Keratinocyte (primary cell): ENCODE data around the gene ACACA. TPM values are rescaled to one million over a fixed set of nuclear protein-coding genes. Genes with fewer than 3 reads are reported as not detected.

ENCODE experiments used
- DNase-seq: peaks from one replicate; pipeline ENCODE4 v3.0.0-alpha.2; 2011; ENCODE audit warnings: low read depth, missing footprints, low spot score
- FAIRE-seq: peaks from 2 replicates; lab custom pipeline; 2011; peaks lifted over from hg19 to GRCh38; lab: Jason Lieb, UNC
- H2AFZ ChIP-seq: 2 replicates; pipeline ENCODE4 v1.6.0; 2012; ENCODE audit warnings: low read length, control low read depth, inconsistent platforms; ENCODE audit not compliant: control insufficient read depth
- H3K27ac ChIP-seq: 2 replicates; pipeline ENCODE4 v1.5.1; 2011; ENCODE audit warnings: low read length; ENCODE audit not compliant: control insufficient read depth, insufficient read depth
- H3K27me3 ChIP-seq: 3 replicates; pipeline ENCODE4 v1.6.0; 2011; ENCODE audit warnings: low read length; ENCODE audit not compliant: control insufficient read depth, insufficient read depth; ENCODE audit errors: extremely low read depth
- H3K36me3 ChIP-seq, 2 experiments: 2 replicates in 1 of 2; 3 replicates in 1 of 2; pipeline ENCODE4 v1.5.1; 2011; ENCODE audit warnings: low read length in 2 of 2, mild to moderate bottlenecking in 1 of 2; ENCODE audit not compliant: control insufficient read depth in 2 of 2, insufficient read depth in 2 of 2; ENCODE audit errors: extremely low read depth in 1 of 2
- H3K4me1 ChIP-seq: 3 replicates; pipeline ENCODE4 v1.5.1; 2011; ENCODE audit warnings: low read length; ENCODE audit not compliant: control insufficient read depth, insufficient read depth; ENCODE audit errors: extremely low read depth
- H3K4me2 ChIP-seq: 3 replicates; pipeline ENCODE4 v1.6.0; 2011; ENCODE audit warnings: low read depth, low read length; ENCODE audit not compliant: control insufficient read depth, insufficient read depth; ENCODE audit errors: extremely low read depth
- H3K4me3 ChIP-seq, 3 experiments: fragments of 200-600 bp in 1 of 3; sonication (generic) in 1 of 3; 2 replicates in 2 of 3; 3 replicates in 1 of 3; pipeline ENCODE4 v1.5.1; 2011 to 2016; ENCODE audit warnings: low read length in 3 of 3, mild to moderate bottlenecking in 3 of 3, control low read depth in 2 of 3, inconsistent platforms in 1 of 3, low read depth in 1 of 3, mixed read lengths in 1 of 3, mixed run types in 1 of 3, moderate library complexity in 1 of 3; ENCODE audit not compliant: control insufficient read depth in 2 of 3, insufficient read depth in 2 of 3; ENCODE audit errors: extremely low read depth in 1 of 3
- H3K79me2 ChIP-seq: 2 replicates; pipeline ENCODE4 v1.6.0; 2012; ENCODE audit warnings: low read length; ENCODE audit not compliant: control insufficient read depth, insufficient read depth
- H3K9ac ChIP-seq: 3 replicates; pipeline ENCODE4 v1.6.0; 2011; ENCODE audit warnings: low read length; ENCODE audit not compliant: control insufficient read depth, insufficient read depth; ENCODE audit errors: extremely low read depth
- H3K9me1 ChIP-seq: 3 replicates; pipeline ENCODE4 v1.6.0; 2011; ENCODE audit warnings: low read length; ENCODE audit not compliant: control insufficient read depth, insufficient read depth; ENCODE audit errors: extremely low read depth
- H3K9me3 ChIP-seq: 2 replicates; pipeline ENCODE4 v1.5.1; 2012; ENCODE audit warnings: low read depth, low read length; ENCODE audit not compliant: control insufficient read depth
- H4K20me1 ChIP-seq: 3 replicates; pipeline ENCODE4 v1.6.0; 2011; ENCODE audit warnings: low read length; ENCODE audit not compliant: control insufficient read depth, insufficient read depth; ENCODE audit errors: extremely low read depth
- EZH2 ChIP-seq: IDR thresholded peaks from one replicate; pipeline ENCODE4 v1.6.1; 2012; ENCODE audit warnings: inconsistent platforms, mild to moderate bottlenecking, low read length, moderate library complexity
- dilution Hi-C: fragments of 300-500 bp; cut with MboI; formaldehyde crosslinking; loops from one replicate; pipeline ENCODE4 v1.7.0; 2020; ENCODE audit warnings: low sequenced_read_pairs; ENCODE audit not compliant: extremely low pct_ligation_motif_present
- polyA plus RNA-seq, 5 experiments: library from polyadenylated mRNA; depleted of rRNA in 3 of 5; stranded (reverse) in 3 of 5; stranded (forward) in 1 of 5; unstranded in 1 of 5; fragments of >200 nt; gene quantifications; 1 replicate in 1 of 5; 2 replicates in 3 of 5; 3 replicates in 1 of 5; pipeline versions ENCODE4 v1.2.1 to v1.2.3, GENCODE V29; 2011 to 2012; ENCODE audit warnings: missing spikeins in 2 of 5, low read depth in 1 of 5, low replicate concordance in 1 of 5
- TF ChIP-seq, protein P1 (sequence below), 3 experiments: IDR thresholded peaks in 1 of 3; conservative IDR thresholded peaks in 1 of 3; optimal IDR thresholded peaks in 1 of 3; 2 replicates in 2 of 3; 3 replicates in 1 of 3; pipeline versions ENCODE3 to v1.5.1; 2011; ENCODE audit warnings: low read length in 3 of 3, mild to moderate bottlenecking in 3 of 3, moderate library complexity in 2 of 3, control low read depth in 1 of 3, inconsistent platforms in 1 of 3; ENCODE audit not compliant: insufficient read depth in 2 of 3; ENCODE audit errors: extremely low read depth in 1 of 3

ACACA gene
- polyA plus RNA-seq, 1 donor (not counting 4 experiments of a cell fraction or from before 2014, with no cell fraction given) = 85.8 TPM

GRCh38 chr17:37064206-37064605 lies 342.4 kb downstream of the ACACA start:
- no peaks in the 10 kb centered on the region for H3K79me2 ChIP-seq
- H3K4me3 ChIP-seq = no peak overlapping the region
- no peak overlapping the region for H3K27ac ChIP-seq
- no peak overlapping the region for H2AFZ ChIP-seq
- H3K4me2 ChIP-seq = no peak overlapping the region
- no peaks in the 10 kb centered on the region for H4K20me1 ChIP-seq
- H3K4me1 ChIP-seq = peaks cover 12% of the 10 kb centered on the region
- peaks cover 34% of the 10 kb centered on the region for H3K27me3 ChIP-seq
- no peak for DNase-seq
- H3K36me3 ChIP-seq = no peaks in the 10 kb centered on the region
- H3K9me1 ChIP-seq = no peaks in the 10 kb centered on the region
- FAIRE-seq = no peak
- H3K9ac ChIP-seq = no peak overlapping the region
- no peak for TF ChIP-seq EZH2
- H3K9me3 ChIP-seq = no peaks in the 10 kb centered on the region
- dilution Hi-C loops = no loop called here

GRCh38 chr17:37062021-37062420 lies 344.6 kb downstream of the ACACA start:
- Histone ChIP-seq H3K9ac (no peak overlapping the region), H3K4me2 (no peak overlapping the region), H3K36me3 (peaks cover 0 to under 1% of the 10 kb centered on the region in 2 experiments), H3K4me3 (no peak overlapping the region), H3K27me3 (peaks cover 16% of the 10 kb centered on the region), H4K20me1 (no peaks in the 10 kb centered on the region), H3K9me3 (no peaks in the 10 kb centered on the region), H3K4me1 (no peaks in the 10 kb centered on the region), H3K9me1 (no peaks in the 10 kb centered on the region), H3K79me2 (no peaks in the 10 kb centered on the region), H2AFZ (no peak overlapping the region), H3K27ac (no peak overlapping the region)
- TF ChIP-seq EZH2 = no peak
- TF ChIP-seq, protein P1, sequence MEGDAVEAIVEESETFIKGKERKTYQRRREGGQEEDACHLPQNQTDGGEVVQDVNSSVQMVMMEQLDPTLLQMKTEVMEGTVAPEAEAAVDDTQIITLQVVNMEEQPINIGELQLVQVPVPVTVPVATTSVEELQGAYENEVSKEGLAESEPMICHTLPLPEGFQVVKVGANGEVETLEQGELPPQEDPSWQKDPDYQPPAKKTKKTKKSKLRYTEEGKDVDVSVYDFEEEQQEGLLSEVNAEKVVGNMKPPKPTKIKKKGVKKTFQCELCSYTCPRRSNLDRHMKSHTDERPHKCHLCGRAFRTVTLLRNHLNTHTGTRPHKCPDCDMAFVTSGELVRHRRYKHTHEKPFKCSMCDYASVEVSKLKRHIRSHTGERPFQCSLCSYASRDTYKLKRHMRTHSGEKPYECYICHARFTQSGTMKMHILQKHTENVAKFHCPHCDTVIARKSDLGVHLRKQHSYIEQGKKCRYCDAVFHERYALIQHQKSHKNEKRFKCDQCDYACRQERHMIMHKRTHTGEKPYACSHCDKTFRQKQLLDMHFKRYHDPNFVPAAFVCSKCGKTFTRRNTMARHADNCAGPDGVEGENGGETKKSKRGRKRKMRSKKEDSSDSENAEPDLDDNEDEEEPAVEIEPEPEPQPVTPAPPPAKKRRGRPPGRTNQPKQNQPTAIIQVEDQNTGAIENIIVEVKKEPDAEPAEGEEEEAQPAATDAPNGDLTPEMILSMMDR (optimal IDR thresholded peaks at IDR 0.05 in 1 of 3, IDR thresholded peaks at IDR 0.05 in 1 of 3, conservative IDR thresholded peaks at IDR 0.05 in 1 of 3; ENCODE audit: extremely low read depth in 1 of 3, insufficient read depth in 2 of 3, low read length in 3 of 3) = no peak
- FAIRE-seq (no peak), DNase-seq (no peak)
- dilution Hi-C loops = no loop called here

GRCh38 chr17:37060928-37061327 lies 345.7 kb downstream of the ACACA start:
- H3K27me3 ChIP-seq = peaks cover 12% of the 10 kb centered on the region
- no peak overlapping the region for H3K9ac ChIP-seq
- no peak overlapping the region for H3K27ac ChIP-seq
- DNase-seq (no peak), FAIRE-seq (no peak)
- H3K79me2 ChIP-seq = no peaks in the 10 kb centered on the region
- dilution Hi-C loops = no loop called here
- H3K4me1 ChIP-seq = no peaks in the 10 kb centered on the region
- no peaks in the 10 kb centered on the region for H4K20me1 ChIP-seq
- TF ChIP-seq EZH2 = no peak
- TF ChIP-seq, protein P1 (optimal IDR thresholded peaks at IDR 0.05 in 1 of 3, IDR thresholded peaks at IDR 0.05 in 1 of 3, conservative IDR thresholded peaks at IDR 0.05 in 1 of 3; ENCODE audit: extremely low read depth in 1 of 3, insufficient read depth in 2 of 3, low read length in 3 of 3) = no peak
- no peak overlapping the region for H3K4me2 ChIP-seq
- peaks cover 4 to 9% of the 10 kb centered on the region in 2 experiments for H3K36me3 ChIP-seq
- no peak overlapping the region for H2AFZ ChIP-seq
- H3K9me1 ChIP-seq = no peaks in the 10 kb centered on the region
- H3K4me3 ChIP-seq = no peak overlapping the region
- H3K9me3 ChIP-seq = no peaks in the 10 kb centered on the region
